Adrenal gland (tissue), 12 donors: Measurements from ENCODE around the gene WDR86. TPM values are rescaled to one million over a fixed set of nuclear protein-coding genes. Genes with fewer than 3 reads are reported as not detected.

ENCODE experiments used
- DNase-seq, 7 donors: peaks; one replicate each; pipeline ENCODE4 v3.0.0-alpha.2; 2019 to 2020
- H3K27ac ChIP-seq, 5 donors: fragments of 200-600 bp; sonication (generic) in 4 of 5; 1 replicate in 3 of 5; 2 replicates in 2 of 5; pipeline versions ENCODE4 v1.5.1 to v1.8.0; 2016 to 2020; ENCODE audit warnings: mild to moderate bottlenecking in 1 of 5
- H3K27me3 ChIP-seq: fragments of 200-600 bp; 2 replicates; pipeline ENCODE4 v1.8.0; 2021
- H3K36me3 ChIP-seq, 2 donors: fragments of 200-600 bp; replicated peaks in 1 of 2; 1 replicate in 1 of 2; 2 replicates in 1 of 2; pipeline versions ENCODE4 v1.5.1 to v1.8.0; 2018 to 2022
- H3K4me1 ChIP-seq, 2 donors: fragments of 200-600 bp; replicated peaks in 1 of 2; 1 replicate in 1 of 2; 2 replicates in 1 of 2; pipeline versions ENCODE4 v1.5.1 to v1.8.0; 2018 to 2021
- H3K4me3 ChIP-seq, 4 donors: fragments of 200-600 bp; sonication (generic) in 3 of 4; one replicate each; pipeline ENCODE4 v1.5.1; 2016 to 2018
- H3K9me3 ChIP-seq, 3 donors: fragments of 200-600 bp; sonication (generic) in 1 of 3; replicated peaks in 1 of 3; 1 replicate in 2 of 3; 2 replicates in 1 of 3; pipeline versions ENCODE4 v1.5.1 to v1.8.0; 2016 to 2021
- CTCF ChIP-seq, 6 experiments: fragments of 450-650 bp in 4 of 6; fragments of 200-600 bp in 2 of 6; sonication (generic) in 1 of 6; IDR thresholded peaks; 1 replicate in 5 of 6; 2 replicates in 1 of 6; pipeline versions ENCODE4 v1.5.1 to v1.8.0; 2016 to 2021; ENCODE audit warnings: antibody characterized with exemption in 6 of 6, mild to moderate bottlenecking in 2 of 6, moderate library complexity in 1 of 6
- POLR2A ChIP-seq, 2 donors: fragments of 450-650 bp; IDR thresholded peaks; one replicate each; pipeline ENCODE4 v1.6.1; 2017; ENCODE audit warnings: antibody characterized with exemption in 2 of 2, mild to moderate bottlenecking in 2 of 2, moderate library complexity in 1 of 2
- WGBS, 4 donors: extraction: QIAGEN DNeasy Blood & Tissue Kit in 2 of 4; methylation state at CpG; one replicate each; pipeline versions ENCODE4 v1.1.5 to v1.1.7; 2013 to 2017; 5-methylcytosine and 5-hydroxymethylcytosine counted together
- intact Hi-C, 2 donors: fragments of 100-400 bp; cut with DNase I; formaldehyde crosslinking; loops; one replicate each; pipeline versions ENCODE4 v1.14.1 to v1.15.0; 2022 to 2023
- polyA plus RNA-seq, 3 donors: library from polyadenylated mRNA; stranded (reverse); fragments of 200-250 nt in 2 of 3; fragments of 350-450 nt in 1 of 3; fragmentation: Illumina TruSeq in 1 of 3; extraction: RNeasy Lipid Tissue Mini Kit (QIAGEN cat#74804) in 1 of 3; gene quantifications; one replicate each; pipeline ENCODE4 v1.2.3, GENCODE V29; 2013 to 2014
- total RNA-seq, 9 donors: library from RNA; depleted of rRNA in 4 of 9; stranded (reverse); fragments of >200 nt in 4 of 9; fragments of 120-200 nt in 1 of 9; fragmentation: NEBNext Ultra II Directional in 1 of 9; extraction: Animal tissue kit (Norgen Biotek cat#: 25700) in 1 of 9; gene quantifications; one replicate each; pipeline versions ENCODE4 v1.1.0 to v1.2.4, GENCODE V29; 2013 to 2023
- donor health status: healthy with polysubstance abuse.
- donor health status: Bipolar disorder and iron deficiency.
- donor health status: DM: yes; HTN: yes; CAD: no.
- donor health status: DM: no; HTN: no; CAD: no.
- donor health status: DM: no; HTN: no; CAD: no.
- donor health status: DM: yes; HTN: yes; CAD: no.

WDR86 gene
- total and polyA plus RNA-seq, 12 donors, result 1.4 to 16.7 (median 5.5) TPM; not detected in 1

- DNase-seq, result no peak
- Histone ChIP-seq H3K27me3 (no peaks in the 10 kb centered on the region), H3K27ac (peak overlapping the region in 2 of 5 donors; percentile 17 to 36), H3K4me1 (peaks cover 13 to 19% of the 10 kb centered on the region in 2 donors), H3K4me3 (no peak overlapping the region), H3K9me3 (no peaks in the 10 kb centered on the region), H3K36me3 (no peaks in the 10 kb centered on the region)
- intact Hi-C loops, result no loop called here
- 74 to 77% (median 76%) methylated on average over 7 of the region's 7 CpGs for WGBS, 4 donors
- no peak for TF ChIP-seq POLR2A (IDR thresholded peaks at IDR 0.05)
- peak in 1 of 6 experiments; percentile 19 for TF ChIP-seq CTCF (IDR thresholded peaks at IDR 0.05)
Observed at GRCh38 chr7:151339651-151340382, 70.0 kb downstream of the WDR86 start.

GRCh38 chr7:151338809-151339208, 71.0 kb downstream of the WDR86 start:
- intact Hi-C loops, result no loop called here

GRCh38 chr7:151337346-151337745, 72.5 kb downstream of the WDR86 start:
- Histone ChIP-seq H3K4me3 (no peak overlapping the region), H3K36me3 (no peaks in the 10 kb centered on the region), H3K27me3 (no peaks in the 10 kb centered on the region), H3K4me1 (peaks cover 4 to 5% of the 10 kb centered on the region in 2 donors), H3K27ac (no peak overlapping the region), H3K9me3 (no peaks in the 10 kb centered on the region)
- TF ChIP-seq CTCF (IDR thresholded peaks at IDR 0.05) (no peak), POLR2A (IDR thresholded peaks at IDR 0.05) (no peak)
- no peak for DNase-seq
- intact Hi-C loops, result no loop called here
- 82 to 99% (median 97%) methylated on average over 2 of the region's 2 CpGs for WGBS, 4 donors

More at GRCh38 chr7:151338809-151339208, 71.0 kb downstream of the WDR86 start:
- DNase-seq, result no peak
- Histone ChIP-seq H3K9me3 (no peaks in the 10 kb centered on the region), H3K27me3 (no peaks in the 10 kb centered on the region), H3K27ac (no peak overlapping the region), H3K4me3 (no peak overlapping the region), H3K4me1 (peaks cover 13 to 19% of the 10 kb centered on the region in 2 donors), H3K36me3 (no peaks in the 10 kb centered on the region)
- 91 to 96% (median 94%) methylated on average over 3 of the region's 3 CpGs for WGBS, 4 donors
- no peak for TF ChIP-seq POLR2A (IDR thresholded peaks at IDR 0.05)
- no peak for TF ChIP-seq CTCF (IDR thresholded peaks at IDR 0.05)

- Histone ChIP-seq H3K9me3 (no peaks in the 10 kb centered on the region), H3K4me1 (peaks cover 2 to 4% of the 10 kb centered on the region in 2 donors), H3K27me3 (no peaks in the 10 kb centered on the region), H3K36me3 (no peaks in the 10 kb centered on the region), H3K27ac (no peak overlapping the region), H3K4me3 (no peak overlapping the region)
- intact Hi-C loops, result no loop called here
- 86 to 90% (median 89%) methylated on average over 12 of the region's 12 CpGs for WGBS, 4 donors
- no peak for DNase-seq
- no peak for TF ChIP-seq CTCF (IDR thresholded peaks at IDR 0.05)
- no peak for TF ChIP-seq POLR2A (IDR thresholded peaks at IDR 0.05)
Observed at GRCh38 chr7:151336027-151336708, 73.7 kb downstream of the WDR86 start.
